HG03565 (cell line): ENCODE results near the gene ZNF488.

Experiments used
- ATAC-seq: cut with Tn5 transposase; IDR thresholded peaks from one replicate; pipeline ENCODE4 v1.9.1; 2021; ENCODE audit warnings: mild to moderate bottlenecking, moderate library complexity; ENCODE audit not compliant: unreplicated experiment

ZNF488 gene

DNA sequence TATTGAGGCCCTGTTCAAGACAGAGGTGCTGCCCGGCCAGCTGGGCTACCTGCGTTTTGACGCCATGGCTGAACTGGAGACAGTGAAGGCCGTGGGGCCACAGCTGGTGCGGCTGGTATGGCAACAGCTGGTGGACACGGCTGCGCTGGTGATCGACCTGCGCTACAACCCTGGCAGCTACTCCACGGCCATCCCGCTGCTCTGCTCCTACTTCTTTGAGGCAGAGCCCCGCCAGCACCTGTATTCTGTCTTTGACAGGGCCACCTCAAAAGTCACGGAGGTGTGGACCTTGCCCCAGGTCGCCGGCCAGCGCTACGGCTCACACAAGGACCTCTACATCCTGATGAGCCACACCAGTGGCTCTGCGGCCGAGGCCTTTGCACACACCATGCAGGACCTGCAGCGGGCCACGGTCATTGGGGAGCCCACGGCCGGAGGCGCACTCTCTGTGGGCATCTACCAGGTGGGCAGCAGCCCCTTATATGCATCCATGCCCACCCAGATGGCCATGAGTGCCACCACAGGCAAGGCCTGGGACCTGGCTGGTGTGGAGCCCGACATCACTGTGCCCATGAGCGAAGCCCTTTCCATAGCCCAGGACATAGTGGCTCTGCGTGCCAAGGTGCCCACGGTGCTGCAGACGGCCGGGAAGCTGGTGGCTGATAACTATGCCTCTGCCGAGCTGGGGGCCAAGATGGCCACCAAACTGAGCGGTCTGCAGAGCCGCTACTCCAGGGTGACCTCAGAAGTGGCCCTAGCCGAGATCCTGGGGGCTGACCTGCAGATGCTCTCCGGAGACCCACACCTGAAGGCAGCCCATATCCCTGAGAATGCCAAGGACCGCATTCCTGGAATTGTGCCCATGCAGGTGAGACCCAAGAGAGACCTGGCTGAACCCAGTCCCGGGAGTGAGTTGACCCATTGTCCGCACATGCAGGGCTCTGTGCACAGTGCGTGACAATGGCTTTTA is 33.1 kb downstream of the ZNF488 start:
- no peak for ATAC-seq

GRCh38 chr10:47349941-47350371 is 34.1 kb downstream of the ZNF488 start:
- no peak for ATAC-seq

- ATAC-seq, result no peak
These were observed 34.6 kb downstream of the ZNF488 start for GRCh38 chr10:47349516-47349915.

DNA sequence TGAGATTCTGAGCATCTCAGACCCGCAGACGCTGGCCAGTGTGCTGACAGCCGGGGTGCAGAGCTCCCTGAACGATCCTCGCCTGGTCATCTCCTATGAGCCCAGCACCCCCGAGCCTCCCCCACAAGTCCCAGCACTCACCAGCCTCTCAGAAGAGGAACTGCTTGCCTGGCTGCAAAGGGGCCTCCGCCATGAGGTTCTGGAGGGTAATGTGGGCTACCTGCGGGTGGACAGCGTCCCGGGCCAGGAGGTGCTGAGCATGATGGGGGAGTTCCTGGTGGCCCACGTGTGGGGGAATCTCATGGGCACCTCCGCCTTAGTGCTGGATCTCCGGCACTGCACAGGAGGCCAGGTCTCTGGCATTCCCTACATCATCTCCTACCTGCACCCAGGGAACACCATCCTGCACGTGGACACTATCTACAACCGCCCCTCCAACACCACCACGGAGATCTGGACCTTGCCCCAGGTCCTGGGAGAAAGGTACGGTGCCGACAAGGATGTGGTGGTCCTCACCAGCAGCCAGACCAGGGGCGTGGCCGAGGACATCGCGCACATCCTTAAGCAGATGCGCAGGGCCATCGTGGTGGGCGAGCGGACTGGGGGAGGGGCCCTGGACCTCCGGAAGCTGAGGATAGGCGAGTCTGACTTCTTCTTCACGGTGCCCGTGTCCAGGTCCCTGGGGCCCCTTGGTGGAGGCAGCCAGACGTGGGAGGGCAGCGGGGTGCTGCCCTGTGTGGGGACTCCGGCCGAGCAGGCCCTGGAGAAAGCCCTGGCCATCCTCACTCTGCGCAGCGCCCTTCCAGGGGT is 35.2 kb downstream of the ZNF488 start:
- ATAC-seq, result no peak

DNA sequence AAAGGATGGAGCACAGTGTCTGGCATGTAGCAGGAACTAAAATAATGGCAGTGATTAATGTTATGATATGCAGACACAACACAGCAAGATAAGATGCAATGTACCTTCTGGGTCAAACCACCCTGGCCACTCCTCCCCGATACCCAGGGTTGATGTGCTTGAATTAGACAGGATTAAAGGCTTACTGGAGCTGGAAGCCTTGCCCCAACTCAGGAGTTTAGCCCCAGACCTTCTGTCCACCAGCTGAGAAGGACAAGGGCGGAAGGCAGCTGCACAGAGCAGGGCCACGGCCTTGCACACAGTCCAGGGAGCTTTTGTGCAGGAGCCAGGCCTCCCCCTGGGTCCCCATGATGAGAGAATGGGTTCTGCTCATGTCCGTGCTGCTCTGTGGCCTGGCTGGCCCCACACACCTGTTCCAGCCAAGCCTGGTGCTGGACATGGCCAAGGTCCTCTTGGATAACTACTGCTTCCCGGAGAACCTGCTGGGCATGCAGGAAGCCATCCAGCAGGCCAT is 35.9 kb downstream of the ZNF488 start, which contains the start of gene RBP3:
TSS of gene RBP3 (plus strand) at position 226 of the 514 bp plus-strand sequence. CDS start at position 348, 122 bp downstream.
- ATAC-seq, result no peak

DNA sequence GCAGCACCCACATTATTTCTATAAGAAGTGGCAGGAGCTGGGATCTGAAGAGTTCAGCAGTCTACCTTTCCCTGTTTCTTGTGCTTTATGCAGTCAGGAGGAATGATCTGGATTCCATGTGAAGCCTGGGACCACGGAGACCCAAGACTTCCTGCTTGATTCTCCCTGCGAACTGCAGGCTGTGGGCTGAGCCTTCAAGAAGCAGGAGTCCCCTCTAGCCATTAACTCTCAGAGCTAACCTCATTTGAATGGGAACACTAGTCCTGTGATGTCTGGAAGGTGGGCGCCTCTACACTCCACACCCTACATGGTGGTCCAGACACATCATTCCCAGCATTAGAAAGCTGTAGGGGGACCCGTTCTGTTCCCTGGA is 36.8 kb downstream of the ZNF488 start:
- no peak for ATAC-seq

GRCh38 chr10:47346581-47347302 is 37.4 kb downstream of the ZNF488 start:
- ATAC-seq, result no peak

DNA sequence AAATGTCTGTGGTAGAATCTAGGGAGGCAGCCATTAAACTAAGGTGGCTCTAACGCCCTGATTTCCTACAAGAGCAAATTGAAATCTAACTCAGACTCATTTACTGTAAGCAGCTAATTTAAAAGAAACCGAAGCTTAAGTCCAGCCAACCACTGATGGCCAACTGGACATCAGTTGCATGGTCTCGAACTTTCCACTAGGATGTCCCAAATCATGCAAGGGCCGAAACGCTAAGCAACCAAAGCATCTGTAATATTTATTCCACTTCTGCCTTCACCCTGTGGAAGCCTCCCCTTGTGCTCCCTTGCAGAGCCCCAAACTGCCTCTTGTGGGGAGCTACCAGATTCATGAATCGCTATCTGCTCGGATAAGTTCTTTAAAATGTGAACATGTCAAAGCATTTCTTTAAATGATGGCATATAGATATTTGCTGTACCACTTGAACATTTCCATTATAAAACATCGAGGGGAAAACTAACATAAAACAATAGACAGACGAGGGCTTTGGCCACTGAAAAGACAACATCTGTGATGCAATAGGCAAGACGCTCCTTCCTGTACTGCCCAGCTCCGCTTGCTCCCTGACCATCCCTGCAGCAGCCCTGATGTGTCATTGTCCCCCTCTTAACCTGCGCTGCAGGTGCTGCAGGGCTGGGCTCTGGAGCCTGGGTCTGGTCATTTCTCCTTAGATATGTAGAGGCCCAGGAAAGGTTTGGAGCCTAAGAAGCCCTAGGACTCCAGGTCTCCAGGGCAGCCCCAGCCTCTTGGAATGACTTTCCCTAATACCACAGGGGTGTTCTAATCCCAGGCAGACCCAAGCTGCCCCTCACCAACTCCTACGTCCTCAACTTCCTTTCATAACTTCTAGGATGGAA is 38.9 kb downstream of the ZNF488 start:
- no peak for ATAC-seq

- no peak for ATAC-seq
These were observed 43.4 kb downstream of the ZNF488 start for GRCh38 chr10:47340608-47341170.

GRCh38 chr10:47339759-47340607 is 44.1 kb downstream of the ZNF488 start:
- no peak for ATAC-seq

DNA sequence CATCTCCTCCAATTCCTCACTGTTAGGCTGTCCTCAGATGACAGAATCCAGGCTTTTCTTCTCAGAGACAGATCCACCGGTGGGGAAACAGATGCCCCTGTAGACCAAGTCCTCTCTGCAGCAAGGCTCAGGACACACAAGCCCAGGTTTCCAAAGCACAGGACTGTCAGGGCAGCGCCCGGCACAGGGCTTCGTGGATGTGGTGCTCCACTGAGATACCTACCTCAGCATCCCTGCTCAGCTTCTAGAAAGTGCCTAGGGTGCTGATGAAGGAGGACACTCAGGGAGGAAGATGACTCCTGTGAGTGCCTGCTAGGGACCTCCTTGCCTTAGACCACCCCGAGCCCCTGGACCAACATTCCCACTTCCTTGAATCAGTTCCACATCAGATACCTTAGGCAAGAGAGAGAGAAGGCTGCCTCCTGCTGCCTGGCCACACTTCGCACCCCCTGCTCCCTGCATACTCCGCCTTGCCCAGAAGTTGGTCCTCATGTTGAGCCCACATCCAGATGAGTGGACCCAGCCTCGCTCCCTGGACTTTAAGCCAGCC is 44.8 kb downstream of the ZNF488 start:
- ATAC-seq, result no peak

DNA sequence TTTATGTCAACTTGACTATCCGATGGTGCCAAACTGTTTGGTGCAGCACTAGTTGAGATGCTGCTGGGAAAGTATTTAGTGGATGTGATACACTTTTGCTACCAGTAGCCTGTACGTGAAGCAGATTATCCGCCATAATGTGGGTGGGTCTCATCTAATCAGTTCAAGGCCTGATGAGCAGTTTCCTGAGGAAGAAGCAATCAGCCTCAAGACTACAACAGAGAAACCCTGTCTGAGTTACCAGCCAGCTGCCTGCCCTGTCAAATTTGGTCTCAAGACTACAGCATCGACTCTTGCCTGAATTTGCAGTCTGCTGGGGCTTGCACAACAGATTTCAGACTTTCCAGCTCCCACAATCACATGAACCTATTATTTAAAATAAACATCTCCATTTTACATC is 46.8 kb downstream of the ZNF488 start:
- ATAC-seq, result no peak

DNA sequence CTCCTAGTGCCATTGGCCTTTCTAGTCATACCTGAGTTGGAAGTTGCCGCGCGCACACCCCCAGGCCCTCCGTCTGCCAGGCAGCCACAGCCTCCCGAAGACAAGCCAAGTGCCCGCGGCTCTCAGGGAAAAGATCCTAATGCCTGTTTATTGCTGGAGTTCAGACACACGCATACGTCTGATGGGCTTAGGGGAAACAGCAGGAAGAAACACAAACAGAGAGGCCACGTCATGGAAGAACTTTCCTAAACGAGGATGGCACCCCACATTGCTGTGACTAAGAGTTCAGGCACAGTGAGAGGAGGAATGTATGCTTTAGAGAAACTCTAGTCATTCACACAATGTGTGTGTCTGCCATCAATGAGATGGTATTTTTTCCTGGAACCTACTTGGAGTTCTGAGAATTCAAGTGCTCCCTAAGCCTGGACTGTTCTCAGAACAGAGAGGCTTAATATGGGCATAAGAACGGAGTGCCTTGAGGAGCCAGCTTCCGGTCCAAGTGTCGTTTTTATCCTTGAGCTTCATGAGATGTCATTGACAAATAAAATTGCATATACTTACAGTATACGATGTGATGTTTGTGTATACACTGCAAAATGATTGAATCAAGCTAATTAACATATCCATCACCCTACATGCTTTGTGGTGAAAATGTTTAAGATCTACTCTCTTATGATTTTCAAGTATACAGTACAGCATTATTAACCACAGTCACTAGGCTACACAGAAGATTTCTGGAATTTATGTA is 47.5 kb downstream of the ZNF488 start:
- no peak for ATAC-seq

DNA sequence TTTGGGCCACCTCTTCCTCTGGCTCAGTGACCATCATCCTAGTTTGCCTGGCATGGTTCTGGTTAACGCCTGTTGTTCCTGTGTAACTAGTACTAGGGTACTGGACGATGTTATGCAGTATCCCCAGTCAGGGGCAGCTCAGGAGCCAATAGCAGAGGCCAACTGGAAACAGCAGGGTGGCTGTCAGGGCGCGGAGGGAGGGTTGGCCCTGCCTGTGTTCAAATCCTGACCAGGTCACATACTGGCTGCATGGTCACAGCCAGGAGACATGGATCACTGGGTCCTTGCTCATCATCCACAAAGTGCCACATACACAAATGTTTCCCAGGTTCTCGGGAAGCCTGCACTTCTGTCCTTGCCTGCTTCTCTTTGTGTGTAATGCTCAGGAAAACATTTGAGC is 48.2 kb downstream of the ZNF488 start:
- no peak for ATAC-seq

- no peak for ATAC-seq
These were observed 49.4 kb downstream of the ZNF488 start for GRCh38 chr10:47334466-47335295.

GRCh38 chr10:47333532-47333931 is 50.6 kb downstream of the ZNF488 start:
- ATAC-seq, result no peak

GRCh38 chr10:47332946-47333345 is 51.1 kb downstream of the ZNF488 start:
- ATAC-seq, result no peak
